ENCODE measurements around the gene MRPL50.

The MRPL50 gene

DNA sequence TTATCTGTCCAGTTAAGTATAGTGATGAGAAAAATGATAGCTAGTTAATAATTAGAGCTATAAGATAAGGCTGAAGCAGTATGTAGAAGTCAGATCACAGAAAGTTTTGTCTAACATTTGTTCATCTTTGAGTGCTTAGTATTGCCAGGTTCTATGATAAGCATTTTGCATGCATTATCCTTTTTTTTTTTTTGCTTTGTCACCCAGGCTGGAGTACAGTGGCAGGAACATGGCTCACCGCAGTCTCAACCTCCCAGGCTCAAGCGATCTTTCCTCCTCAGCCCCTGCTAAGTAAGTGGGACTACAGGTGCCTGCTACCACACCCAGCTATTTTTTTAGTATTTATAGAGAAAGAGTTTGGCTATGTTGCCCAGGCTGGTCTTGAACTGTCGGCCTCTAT, 31.1 kb downstream of the MRPL50 start:
- H3K27ac ChIP-seq = no peak overlapping the region
- H3K27me3 ChIP-seq = peaks cover 5% of the 10 kb centered on the region
- H3K4me1 ChIP-seq (ENCODE audit: control insufficient read depth in 1 of 2, insufficient read depth in 1 of 2, low read depth in 1 of 2, low read length in 1 of 2) = no peaks in the 10 kb centered on the region
- TF ChIP-seq, protein P1, sequence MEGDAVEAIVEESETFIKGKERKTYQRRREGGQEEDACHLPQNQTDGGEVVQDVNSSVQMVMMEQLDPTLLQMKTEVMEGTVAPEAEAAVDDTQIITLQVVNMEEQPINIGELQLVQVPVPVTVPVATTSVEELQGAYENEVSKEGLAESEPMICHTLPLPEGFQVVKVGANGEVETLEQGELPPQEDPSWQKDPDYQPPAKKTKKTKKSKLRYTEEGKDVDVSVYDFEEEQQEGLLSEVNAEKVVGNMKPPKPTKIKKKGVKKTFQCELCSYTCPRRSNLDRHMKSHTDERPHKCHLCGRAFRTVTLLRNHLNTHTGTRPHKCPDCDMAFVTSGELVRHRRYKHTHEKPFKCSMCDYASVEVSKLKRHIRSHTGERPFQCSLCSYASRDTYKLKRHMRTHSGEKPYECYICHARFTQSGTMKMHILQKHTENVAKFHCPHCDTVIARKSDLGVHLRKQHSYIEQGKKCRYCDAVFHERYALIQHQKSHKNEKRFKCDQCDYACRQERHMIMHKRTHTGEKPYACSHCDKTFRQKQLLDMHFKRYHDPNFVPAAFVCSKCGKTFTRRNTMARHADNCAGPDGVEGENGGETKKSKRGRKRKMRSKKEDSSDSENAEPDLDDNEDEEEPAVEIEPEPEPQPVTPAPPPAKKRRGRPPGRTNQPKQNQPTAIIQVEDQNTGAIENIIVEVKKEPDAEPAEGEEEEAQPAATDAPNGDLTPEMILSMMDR (IDR thresholded peaks at IDR 0.05) = no peak
- no peaks in the 10 kb centered on the region for H3K36me3 ChIP-seq
- no peak overlapping the region for H3K4me3 ChIP-seq (ENCODE audit: low read depth in 1 of 2, low read length in 1 of 2)
- no peaks in the 10 kb centered on the region for H3K9me3 ChIP-seq

DNA sequence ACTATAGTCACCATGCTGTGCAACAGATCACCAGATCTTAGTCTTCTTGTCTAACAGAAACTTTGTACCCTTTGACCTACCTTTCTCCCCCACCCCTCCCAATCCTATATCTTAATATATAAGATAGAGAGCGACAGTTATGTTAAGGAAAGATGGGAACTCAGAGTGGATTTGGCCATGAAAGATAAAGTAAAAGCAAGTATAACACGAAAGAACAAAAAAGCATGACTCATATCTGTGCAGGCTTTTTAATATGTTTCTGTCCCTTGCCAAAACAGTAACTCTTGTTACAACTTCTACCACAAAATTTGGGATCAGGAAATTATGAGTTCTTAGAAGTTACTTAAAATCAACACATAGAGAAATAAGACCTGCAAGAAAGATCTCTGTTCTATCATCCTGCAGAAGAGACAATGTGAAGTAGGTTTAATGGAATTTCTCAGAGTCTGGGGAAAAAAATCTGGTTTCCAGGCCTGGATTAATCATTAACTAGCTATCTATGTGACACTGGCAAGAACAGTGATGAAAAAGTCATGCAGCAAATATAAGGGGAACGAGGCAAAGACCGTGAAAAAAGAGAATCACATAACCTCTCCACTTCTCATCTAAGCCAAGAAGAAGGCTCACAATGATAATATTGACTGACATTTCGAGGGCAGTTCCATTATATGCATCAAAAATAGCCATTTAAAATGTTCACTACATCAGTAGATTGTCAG, 32.2 kb downstream of the MRPL50 start:
- no peaks in the 10 kb centered on the region for H3K36me3 ChIP-seq
- no peak overlapping the region for H3K4me3 ChIP-seq (ENCODE audit: low read depth in 1 of 2, low read length in 1 of 2)
- no peaks in the 10 kb centered on the region for H3K9me3 ChIP-seq
- H3K27me3 ChIP-seq = peaks cover 5% of the 10 kb centered on the region
- no peaks in the 10 kb centered on the region for H3K4me1 ChIP-seq (ENCODE audit: control insufficient read depth in 1 of 2, insufficient read depth in 1 of 2, low read depth in 1 of 2, low read length in 1 of 2)
- no peak overlapping the region for H3K27ac ChIP-seq
- TF ChIP-seq, protein P1 (IDR thresholded peaks at IDR 0.05) = no peak

DNA sequence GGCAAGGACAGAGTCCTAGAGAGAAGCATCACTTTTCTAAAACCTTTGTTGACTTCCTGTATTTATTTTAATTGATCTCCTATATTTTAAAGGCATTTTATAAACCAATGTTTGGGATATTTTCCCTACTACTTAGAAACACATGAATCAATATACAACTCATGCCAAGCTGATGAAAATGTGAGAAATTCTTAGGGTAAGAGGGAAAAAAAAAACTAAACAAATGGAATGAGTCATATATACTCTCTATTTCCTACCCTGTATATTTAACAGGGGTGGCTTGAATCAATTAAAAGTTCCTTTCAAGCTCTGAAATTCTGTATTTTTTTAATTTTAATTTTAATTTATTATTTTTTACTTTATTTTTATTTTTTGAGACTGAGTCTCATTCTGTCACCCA, 33.2 kb downstream of the MRPL50 start:
- Histone ChIP-seq H3K36me3 (no peaks in the 10 kb centered on the region), H3K9me3 (no peaks in the 10 kb centered on the region), H3K4me1 (ENCODE audit: control insufficient read depth in 1 of 2, insufficient read depth in 1 of 2, low read depth in 1 of 2, low read length in 1 of 2) (no peaks in the 10 kb centered on the region), H3K4me3 (ENCODE audit: low read depth in 1 of 2, low read length in 1 of 2) (no peak overlapping the region), H3K27ac (no peak overlapping the region), H3K27me3 (peaks cover 5% of the 10 kb centered on the region)
- TF ChIP-seq, protein P1 (IDR thresholded peaks at IDR 0.05) = no peak

DNA sequence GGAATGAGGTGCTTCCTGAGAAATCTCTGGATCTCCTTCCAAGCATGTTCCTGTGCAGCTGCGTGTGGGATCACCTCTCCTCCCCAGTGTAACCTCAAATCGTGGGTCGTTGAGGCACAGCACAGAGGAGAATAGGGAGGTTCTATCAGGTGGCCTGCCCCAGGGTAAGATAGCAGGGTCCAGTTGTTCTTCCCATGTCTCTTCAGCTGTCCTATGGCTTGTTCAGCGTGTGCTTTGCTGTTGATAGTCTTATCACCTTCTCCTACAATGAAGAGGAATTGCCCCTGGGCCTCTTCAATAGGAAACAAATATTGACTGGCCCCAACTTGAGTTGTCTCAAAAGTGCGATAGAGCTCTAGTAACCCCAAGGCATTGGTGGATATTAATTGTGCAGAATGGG, 36.0 kb downstream of the MRPL50 start:
- no peak overlapping the region for H3K4me3 ChIP-seq (ENCODE audit: low read depth in 1 of 2, low read length in 1 of 2)
- no peaks in the 10 kb centered on the region for H3K9me3 ChIP-seq
- no peaks in the 10 kb centered on the region for H3K4me1 ChIP-seq (ENCODE audit: control insufficient read depth in 1 of 2, insufficient read depth in 1 of 2, low read depth in 1 of 2, low read length in 1 of 2)
- TF ChIP-seq, protein P1 (IDR thresholded peaks at IDR 0.05) = no peak
- H3K36me3 ChIP-seq = no peaks in the 10 kb centered on the region
- no peaks in the 10 kb centered on the region for H3K27me3 ChIP-seq
- H3K27ac ChIP-seq = no peak overlapping the region

DNA sequence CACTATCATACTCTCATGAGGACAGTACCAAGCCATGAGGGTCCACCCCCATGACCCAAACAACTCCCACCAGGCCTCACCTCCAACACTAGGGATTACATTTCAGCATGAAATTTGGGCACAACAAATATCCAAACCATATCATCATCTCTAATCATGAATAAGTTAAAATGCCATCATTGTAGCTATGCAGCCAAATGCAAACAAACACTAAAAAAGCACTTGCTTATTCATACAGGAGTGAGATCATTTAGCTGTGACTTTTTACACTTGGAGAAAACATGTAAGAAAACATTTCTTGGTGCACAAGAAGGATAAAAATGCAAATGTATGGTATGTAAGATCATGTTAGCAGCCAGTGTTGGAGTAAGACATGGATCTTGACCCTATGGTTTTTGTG, 37.8 kb downstream of the MRPL50 start:
- TF ChIP-seq, protein P1 (IDR thresholded peaks at IDR 0.05) = no peak
- Histone ChIP-seq H3K27ac (no peak overlapping the region), H3K9me3 (no peaks in the 10 kb centered on the region), H3K27me3 (no peaks in the 10 kb centered on the region), H3K4me1 (ENCODE audit: control insufficient read depth in 1 of 2, insufficient read depth in 1 of 2, low read depth in 1 of 2, low read length in 1 of 2) (no peaks in the 10 kb centered on the region), H3K36me3 (no peaks in the 10 kb centered on the region), H3K4me3 (ENCODE audit: low read depth in 1 of 2, low read length in 1 of 2) (no peak overlapping the region)

Data from neutrophil (primary cell).